Measurements from ENCODE around the gene MBNL1. TPM values are rescaled to one million over a fixed set of nuclear protein-coding genes. Genes with fewer than 3 reads are reported as not detected.
A peak's percentile ranks its signal among the peaks of the same experiment; 100 is the strongest.

Gene MBNL1
- polyA plus RNA-seq, 1 donor (not counting 4 experiments of a cell fraction or from before 2014, with no cell fraction given): 58.3 TPM

- no peaks in the 10 kb centered on the region for H4K20me1 ChIP-seq (ENCODE audit: control insufficient read depth, extremely low read depth, insufficient read depth, low read length)
- dilution Hi-C loops (cut with MboI; ENCODE audit: extremely low pct_ligation_motif_present, low sequenced_read_pairs): no loop called here
- H3K79me2 ChIP-seq (ENCODE audit: control insufficient read depth, insufficient read depth, low read length): peaks cover 89% of the 10 kb centered on the region
- no peak overlapping the region for H3K27ac ChIP-seq (ENCODE audit: control insufficient read depth, insufficient read depth, low read length)
- H3K4me1 ChIP-seq (ENCODE audit: control insufficient read depth, extremely low read depth, insufficient read depth, low read length): peaks cover 20% of the 10 kb centered on the region
- DNase-seq (ENCODE audit: low read depth, low spot score) (no peak), FAIRE-seq (no peak)
- no peak for TF ChIP-seq CTCF (optimal IDR thresholded peaks at IDR 0.05 in 1 of 3, IDR thresholded peaks at IDR 0.05 in 1 of 3, conservative IDR thresholded peaks at IDR 0.05 in 1 of 3; ENCODE audit: extremely low read depth in 1 of 3, insufficient read depth in 2 of 3, low read length in 3 of 3)
- no peak for TF ChIP-seq EZH2 (IDR thresholded peaks at IDR 0.05; ENCODE audit: low read length)
- no peaks in the 10 kb centered on the region for H3K27me3 ChIP-seq (ENCODE audit: control insufficient read depth, extremely low read depth, insufficient read depth, low read length)
- no peaks in the 10 kb centered on the region for H3K9me3 ChIP-seq (ENCODE audit: control insufficient read depth, low read depth, low read length)
- H2AFZ ChIP-seq (ENCODE audit: control insufficient read depth, low read length): no peak overlapping the region
- no peak overlapping the region for H3K9ac ChIP-seq (ENCODE audit: control insufficient read depth, extremely low read depth, insufficient read depth, low read length)
- H3K36me3 ChIP-seq (ENCODE audit: control insufficient read depth in 2 of 2, extremely low read depth in 1 of 2, insufficient read depth in 2 of 2, low read length in 2 of 2): no peaks in the 10 kb centered on the region
- no peak overlapping the region for H3K4me3 ChIP-seq (ENCODE audit: control insufficient read depth in 2 of 3, extremely low read depth in 1 of 3, insufficient read depth in 2 of 3, low read depth in 1 of 3, low read length in 3 of 3)
- no peaks in the 10 kb centered on the region for H3K9me1 ChIP-seq (ENCODE audit: control insufficient read depth, extremely low read depth, insufficient read depth, low read length)
- H3K4me2 ChIP-seq (ENCODE audit: control insufficient read depth, extremely low read depth, insufficient read depth, low read depth, low read length): no peak overlapping the region
Measured at GRCh38 chr3:152285509-152285908, 16.8 kb downstream of the MBNL1 start.

GRCh38 chr3:152287898-152288576, 19.3 kb downstream of the MBNL1 start:
- Histone ChIP-seq H3K4me3 (ENCODE audit: control insufficient read depth in 2 of 3, extremely low read depth in 1 of 3, insufficient read depth in 2 of 3, low read depth in 1 of 3, low read length in 3 of 3) (peak overlapping the region in 2 of 3 experiments; percentile 42 to 53), H3K27me3 (ENCODE audit: control insufficient read depth, extremely low read depth, insufficient read depth, low read length) (no peaks in the 10 kb centered on the region), H4K20me1 (ENCODE audit: control insufficient read depth, extremely low read depth, insufficient read depth, low read length) (no peaks in the 10 kb centered on the region), H3K9me3 (ENCODE audit: control insufficient read depth, low read depth, low read length) (no peaks in the 10 kb centered on the region), H3K36me3 (ENCODE audit: control insufficient read depth in 2 of 2, extremely low read depth in 1 of 2, insufficient read depth in 2 of 2, low read length in 2 of 2) (no peaks in the 10 kb centered on the region), H2AFZ (ENCODE audit: control insufficient read depth, low read length) (no peak overlapping the region), H3K27ac (ENCODE audit: control insufficient read depth, insufficient read depth, low read length) (peak overlapping the region; percentile 78), H3K9me1 (ENCODE audit: control insufficient read depth, extremely low read depth, insufficient read depth, low read length) (no peaks in the 10 kb centered on the region), H3K79me2 (ENCODE audit: control insufficient read depth, insufficient read depth, low read length) (peaks cover 91% of the 10 kb centered on the region), H3K4me1 (ENCODE audit: control insufficient read depth, extremely low read depth, insufficient read depth, low read length) (peaks cover 22% of the 10 kb centered on the region), H3K9ac (ENCODE audit: control insufficient read depth, extremely low read depth, insufficient read depth, low read length) (peak overlapping the region; percentile 17), H3K4me2 (ENCODE audit: control insufficient read depth, extremely low read depth, insufficient read depth, low read depth, low read length) (peak overlapping the region; percentile 71)
- DNase-seq (ENCODE audit: low read depth, low spot score) (no peak), FAIRE-seq (peak; percentile 67)
- dilution Hi-C loops (cut with MboI; ENCODE audit: extremely low pct_ligation_motif_present, low sequenced_read_pairs): no loop called here
- TF ChIP-seq CTCF (optimal IDR thresholded peaks at IDR 0.05 in 1 of 3, IDR thresholded peaks at IDR 0.05 in 1 of 3, conservative IDR thresholded peaks at IDR 0.05 in 1 of 3; ENCODE audit: extremely low read depth in 1 of 3, insufficient read depth in 2 of 3, low read length in 3 of 3) (no peak), EZH2 (IDR thresholded peaks at IDR 0.05; ENCODE audit: low read length) (no peak)
